Retina (tissue), 1 donor: Measurements from ENCODE around the gene PPP4R4.
"Not testable (repeated sequence)": the region's sequence is repeated elsewhere in the genome, so short reads cannot be mapped to it uniquely, and the experiment has no call there.

Source experiments
- DNase-seq: peaks from one replicate; pipeline ENCODE4 v3.0.0-alpha.2; 2016

Gene PPP4R4

DNA sequence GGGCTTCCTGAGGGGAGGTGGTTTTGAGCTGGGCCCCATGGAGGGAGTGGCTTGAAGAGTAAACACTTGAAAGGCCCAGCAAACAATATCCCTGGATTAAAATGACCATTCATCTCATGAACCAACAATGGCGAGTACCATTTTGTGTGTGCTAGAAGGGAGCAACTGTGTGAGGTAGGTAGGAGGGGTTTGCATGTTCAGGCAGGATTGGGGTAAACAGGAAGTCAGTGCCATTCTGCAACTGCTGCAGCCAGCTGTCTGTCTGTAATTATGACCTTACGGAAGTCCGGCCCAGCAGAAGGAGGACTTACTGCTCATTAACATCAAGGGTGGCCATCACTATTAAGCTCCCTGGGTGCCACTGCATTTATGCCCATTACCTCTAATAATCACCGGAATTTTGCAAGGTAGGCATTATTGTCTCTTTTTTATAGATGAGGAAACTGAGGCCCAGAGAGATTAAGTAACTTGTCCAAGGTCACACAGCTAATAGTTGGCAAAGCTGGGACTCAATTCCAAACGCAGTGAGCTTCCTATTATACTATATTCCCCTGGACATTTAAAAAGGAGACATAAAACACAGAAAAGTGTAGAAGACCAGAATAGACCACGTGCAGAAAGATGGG lies 28.1 kb upstream of the PPP4R4 start:
- no peak for DNase-seq

GRCh38 chr14:94152676-94153075 lies 21.4 kb upstream of the PPP4R4 start:
- DNase-seq, result no peak

- DNase-seq, result no peak
Observed at GRCh38 chr14:94153750-94154342, 20.3 kb upstream of the PPP4R4 start.

DNA sequence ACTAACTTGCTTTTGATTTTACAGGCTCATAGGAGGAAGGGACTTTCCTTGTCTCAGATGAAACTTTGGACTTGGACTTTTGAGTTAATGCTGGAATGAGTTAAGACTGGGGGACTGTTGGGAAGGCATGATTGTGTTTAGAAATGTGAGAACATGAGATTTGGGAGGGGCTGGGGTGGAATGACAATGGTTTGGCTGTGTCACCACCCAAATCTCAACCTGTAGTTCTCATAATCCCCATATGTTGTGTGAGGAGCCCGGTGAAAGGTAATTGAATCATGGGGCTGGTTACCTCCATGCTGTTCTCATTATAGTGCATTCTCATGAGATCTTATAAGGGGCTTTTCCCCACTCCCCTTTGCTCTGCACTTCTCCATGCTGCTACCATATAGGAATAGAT lies 18.0 kb upstream of the PPP4R4 start:
- DNase-seq, result not testable (repeated sequence)

GRCh38 chr14:94157197-94157596 lies 16.9 kb upstream of the PPP4R4 start:
- no peak for DNase-seq

DNA sequence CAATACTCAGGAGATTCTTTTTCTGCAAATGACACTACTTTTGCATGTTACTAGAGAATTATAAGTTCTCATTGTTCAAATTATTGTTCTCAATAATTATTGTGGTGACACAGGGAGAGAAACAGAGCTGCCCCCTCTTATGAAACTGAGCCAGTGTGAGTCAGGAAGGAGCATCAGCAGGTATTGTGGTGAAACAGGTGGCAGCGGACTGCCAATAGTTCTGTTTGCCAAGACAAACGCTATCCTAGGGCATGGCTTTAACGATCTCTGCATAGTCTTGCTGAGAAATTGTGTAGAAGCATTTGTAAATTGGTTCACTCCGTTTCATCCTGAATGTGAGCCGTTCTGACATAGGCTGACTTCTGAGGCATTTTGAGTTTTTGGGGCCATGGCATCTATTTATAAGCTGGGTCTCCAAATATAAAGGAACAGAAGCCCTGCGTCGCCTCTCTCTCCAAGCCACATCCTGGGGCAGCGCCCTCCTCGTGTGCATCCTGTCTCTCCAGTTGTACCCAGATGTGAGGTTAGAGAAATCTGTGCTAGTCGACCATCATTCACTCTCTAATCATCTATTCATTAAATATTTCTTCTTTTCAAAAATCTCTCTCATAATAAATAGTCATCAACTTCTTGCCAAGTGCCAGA lies 15.8 kb upstream of the PPP4R4 start:
- DNase-seq, result no peak

DNA sequence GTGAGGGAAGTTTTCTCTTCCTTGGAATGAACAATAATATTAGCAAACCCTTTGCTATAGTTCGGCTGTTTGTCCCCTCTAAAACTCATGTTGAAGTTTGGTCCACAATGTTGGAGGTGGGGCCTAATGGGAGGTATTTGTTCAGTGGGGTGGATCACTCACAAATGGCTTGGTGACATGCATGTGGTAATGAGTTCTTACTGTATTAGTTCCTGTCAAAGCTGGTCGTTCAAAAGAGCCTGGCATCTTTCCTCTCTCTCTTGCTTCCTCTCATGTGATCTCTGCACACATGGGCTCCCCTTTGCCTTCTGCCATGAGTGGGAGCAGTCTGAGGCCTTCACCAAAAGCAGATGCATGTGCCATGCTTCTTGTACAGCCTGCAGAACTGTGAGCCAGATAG lies 13.1 kb upstream of the PPP4R4 start:
- DNase-seq, result no peak

GRCh38 chr14:94161981-94162380 lies 12.1 kb upstream of the PPP4R4 start:
- DNase-seq, result no peak

DNA sequence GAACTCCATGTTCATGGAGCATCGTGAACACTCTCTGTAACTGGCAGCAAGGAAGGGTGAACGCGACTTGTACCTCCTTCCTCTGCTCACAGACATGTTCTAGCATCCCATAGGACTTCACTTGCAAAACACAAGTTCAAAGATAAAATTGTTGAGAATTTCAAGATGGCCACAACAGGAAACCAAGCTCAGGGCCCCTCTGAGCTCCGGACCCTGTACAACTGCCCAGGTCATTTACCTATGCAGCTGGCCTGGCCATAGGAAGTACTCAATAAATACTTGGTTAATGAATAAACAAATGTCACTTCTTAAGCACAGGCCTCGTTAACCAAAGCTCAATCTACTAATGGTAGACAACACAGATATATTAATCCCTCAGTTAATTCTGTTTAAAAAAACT lies 11.7 kb upstream of the PPP4R4 start:
- no peak for DNase-seq

DNA sequence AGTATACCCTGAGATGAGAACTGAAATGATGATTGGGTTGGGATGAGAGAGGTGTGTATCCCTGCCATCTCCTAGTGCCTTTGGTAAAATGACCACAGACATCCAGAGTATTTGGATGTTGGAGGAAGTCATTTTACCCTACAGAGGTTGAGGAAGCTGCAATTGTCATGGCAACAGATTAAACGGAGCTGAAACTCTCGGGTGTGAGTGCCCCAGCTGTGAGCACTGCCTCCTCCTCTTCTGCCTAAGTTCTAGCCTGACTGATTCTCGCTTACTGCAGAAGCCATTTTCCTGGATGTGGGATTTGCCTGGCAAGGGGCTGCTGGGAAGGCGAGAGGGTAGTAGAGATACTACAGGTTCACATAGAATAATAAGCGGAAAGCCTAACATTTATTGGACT lies 10.3 kb upstream of the PPP4R4 start:
- no peak for DNase-seq

DNA sequence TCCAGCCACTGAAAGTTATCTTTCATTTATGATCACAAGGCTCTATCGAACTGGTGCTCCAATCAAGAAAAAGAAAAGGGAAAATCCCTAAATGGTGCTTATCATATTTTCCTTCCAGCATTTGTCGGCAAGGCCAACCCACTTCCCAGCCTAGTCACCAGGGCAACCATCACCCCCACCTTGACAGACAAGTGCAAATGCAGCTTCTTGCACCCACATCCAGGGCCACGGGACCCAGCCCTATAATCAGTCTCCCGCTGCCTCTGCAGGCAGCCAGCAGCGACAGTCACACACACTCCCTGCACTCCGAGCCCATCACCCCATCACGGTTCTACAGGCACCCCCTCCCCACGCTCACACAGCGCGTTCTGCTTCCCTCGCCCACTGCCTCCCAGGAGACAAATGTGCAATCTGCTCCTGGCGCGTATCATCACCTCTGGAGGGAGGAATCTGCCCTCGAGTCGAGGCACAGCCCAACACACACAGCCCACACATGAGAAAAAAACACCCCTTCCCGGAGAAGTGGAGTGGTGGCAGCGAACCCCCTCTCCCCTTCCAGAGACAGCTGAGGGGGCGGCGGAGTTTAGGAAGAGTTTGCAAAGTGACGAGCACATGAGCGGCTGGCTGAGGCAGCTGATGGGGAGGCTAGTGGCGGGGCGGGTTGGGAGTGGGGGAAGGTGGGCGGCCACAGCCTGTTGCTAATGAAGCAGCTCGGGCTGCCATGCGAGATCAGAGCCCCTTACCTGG lies 9.3 kb upstream of the PPP4R4 start:
- DNase-seq, result peak; percentile 63

DNA sequence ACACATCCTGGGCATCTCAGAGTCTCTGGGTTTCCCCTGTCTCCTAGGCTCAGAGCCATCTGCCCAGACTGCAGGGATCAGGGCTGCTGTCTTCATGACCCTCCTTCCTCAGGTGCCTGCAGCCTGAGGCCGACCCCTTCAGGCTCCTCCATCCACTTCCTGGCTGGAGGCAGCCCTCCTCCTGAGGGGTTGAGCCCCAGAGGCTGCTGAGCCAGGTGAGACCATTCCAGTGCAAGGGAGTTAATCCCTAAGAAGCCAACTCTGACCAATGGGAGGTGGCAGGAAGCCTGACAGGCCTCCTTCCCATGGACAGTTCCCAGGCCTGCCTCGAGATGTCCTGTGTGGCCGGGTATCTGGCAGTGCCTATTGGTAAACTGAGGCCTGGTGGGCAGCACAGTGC lies 8.4 kb upstream of the PPP4R4 start:
- DNase-seq, result no peak

GRCh38 chr14:94170136-94170535 lies 4.0 kb upstream of the PPP4R4 start:
- no peak for DNase-seq

DNA sequence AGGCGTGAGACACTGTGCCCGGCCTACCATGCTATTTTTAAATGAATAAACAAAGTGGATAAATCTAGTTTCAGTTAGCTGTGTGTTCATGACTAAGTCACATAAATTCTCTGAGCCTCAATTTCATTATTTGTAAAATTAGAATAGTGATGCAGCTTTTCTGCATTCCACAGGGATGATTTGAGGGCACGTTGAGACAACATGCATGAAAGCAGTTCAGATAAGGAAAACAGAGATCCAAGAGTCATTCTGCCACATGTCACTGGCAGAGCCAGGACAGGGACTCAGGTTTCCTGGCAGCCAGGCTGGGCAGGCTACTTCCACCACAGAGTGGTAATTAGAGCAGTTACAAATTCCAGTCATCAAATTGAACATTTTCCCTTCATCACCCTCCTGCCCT lies 2.9 kb upstream of the PPP4R4 start:
- DNase-seq, result no peak

DNA sequence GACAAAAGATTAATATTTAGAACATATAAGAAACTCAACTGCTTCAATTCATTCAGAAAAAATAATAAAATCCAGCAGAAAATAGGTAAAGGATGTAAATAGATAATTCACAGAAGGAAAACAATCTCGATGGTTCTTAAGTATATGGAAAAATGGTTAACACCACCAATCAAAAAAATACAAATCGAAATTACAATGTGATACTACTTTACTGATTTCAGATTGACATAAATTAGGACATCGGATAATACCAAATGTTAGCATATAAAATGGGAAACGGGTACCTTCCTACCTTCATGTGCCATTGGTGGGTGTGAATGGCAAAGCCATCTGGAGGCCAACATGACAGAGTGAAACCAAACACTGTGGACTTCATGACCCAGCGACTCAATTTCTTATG lies 1.6 kb upstream of the PPP4R4 start:
- DNase-seq, result no peak

DNA sequence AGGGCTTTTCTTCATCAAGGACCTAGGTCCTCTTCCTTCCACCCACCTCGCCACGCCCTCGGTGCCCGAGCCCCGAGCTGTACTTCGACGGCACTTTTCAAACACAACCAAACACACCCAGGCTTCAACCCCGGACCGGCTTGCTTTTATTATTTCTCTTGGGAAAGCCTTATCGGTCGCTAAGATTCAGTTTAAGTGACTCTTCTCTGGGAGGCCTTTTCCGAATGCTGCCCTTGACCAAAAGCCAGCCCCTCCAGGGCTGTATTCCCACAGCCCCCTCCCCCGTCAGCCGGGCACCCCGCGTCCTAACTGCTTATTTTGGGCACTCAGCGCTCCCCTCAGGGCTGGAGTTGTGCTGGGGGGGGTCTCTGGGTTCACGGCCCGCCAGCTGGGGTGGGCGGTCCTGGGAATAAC lies 644 bp upstream of the PPP4R4 start:
- peak; percentile 76 for DNase-seq

GRCh38 chr14:94174604-94175010 lies 485 bp downstream of the PPP4R4 start:
- no peak for DNase-seq

DNA sequence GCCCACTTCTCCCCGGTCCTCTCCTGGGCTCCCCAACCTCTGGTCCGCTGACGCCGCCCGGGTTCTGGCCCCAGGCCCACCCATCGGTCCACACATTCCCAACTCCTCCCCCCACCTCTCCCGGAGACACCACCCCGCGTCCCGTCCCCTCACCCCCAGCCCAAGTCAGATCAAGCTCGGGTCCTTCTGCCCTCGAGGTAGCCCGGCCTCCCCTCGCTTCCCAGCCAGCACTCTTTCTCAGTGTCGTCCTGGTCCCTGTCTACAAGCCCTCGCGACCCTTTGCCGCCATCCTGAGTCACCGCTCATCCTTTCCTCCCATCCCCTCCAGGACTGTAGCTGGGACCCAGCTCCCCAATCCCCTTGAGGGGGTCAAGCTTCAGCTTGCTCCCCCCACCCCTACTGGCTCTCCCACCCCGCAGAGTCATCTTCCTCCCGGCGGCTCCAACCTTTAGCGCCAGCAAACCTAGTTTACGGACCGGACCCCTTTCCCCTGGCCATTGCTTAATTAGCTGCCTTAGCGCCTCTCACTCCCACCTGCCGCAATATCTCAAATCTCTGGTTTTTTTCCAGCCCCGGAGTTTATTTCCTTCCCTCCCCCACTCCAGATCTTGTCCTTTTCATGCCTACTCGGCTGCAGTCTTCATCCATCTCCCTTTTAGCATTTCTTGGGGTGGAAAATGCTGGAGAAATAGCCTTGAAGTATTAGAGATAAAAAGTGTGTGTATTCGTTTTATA lies 1.1 kb downstream of the PPP4R4 start:
- peak; percentile 46 for DNase-seq

DNA sequence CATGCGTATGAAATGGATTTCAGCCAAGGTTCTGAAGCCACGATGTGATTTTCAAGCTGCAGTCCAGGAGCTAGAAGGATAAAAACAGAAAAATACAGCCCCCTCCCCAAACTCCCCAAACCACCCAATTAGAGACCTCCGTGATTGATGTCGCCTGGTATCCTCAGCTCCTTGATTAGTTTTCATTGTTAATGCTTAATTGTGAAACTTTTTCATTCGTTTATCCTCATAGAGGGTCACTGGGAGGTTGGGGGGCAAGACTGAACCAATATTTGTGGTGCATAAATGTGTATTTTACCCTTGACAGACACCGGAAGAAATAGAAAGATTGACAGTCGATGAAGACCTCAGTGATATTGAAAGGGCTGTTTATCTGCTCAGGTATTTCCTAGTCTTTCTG lies 1.6 kb downstream of the PPP4R4 start:
- no peak for DNase-seq

DNA sequence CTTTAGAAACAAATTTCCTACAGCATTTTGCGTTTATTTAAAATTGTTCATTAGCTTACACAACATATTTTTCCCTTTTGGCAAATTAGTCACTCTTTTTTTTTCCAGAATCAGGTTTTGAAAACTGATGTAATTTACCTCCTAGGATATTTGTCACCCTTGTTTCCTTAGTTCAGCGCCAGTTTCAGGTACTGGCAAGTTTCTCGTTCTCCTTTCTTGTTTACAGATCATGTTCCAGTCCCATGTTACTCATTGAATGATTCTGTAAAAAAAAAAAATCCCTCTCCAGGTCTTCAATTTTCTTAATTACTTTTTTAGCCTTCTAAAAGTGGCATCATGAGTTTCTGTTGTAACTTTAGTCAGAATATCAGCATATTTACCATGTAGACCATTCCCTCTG lies 2.7 kb downstream of the PPP4R4 start:
- DNase-seq, result no peak

DNA sequence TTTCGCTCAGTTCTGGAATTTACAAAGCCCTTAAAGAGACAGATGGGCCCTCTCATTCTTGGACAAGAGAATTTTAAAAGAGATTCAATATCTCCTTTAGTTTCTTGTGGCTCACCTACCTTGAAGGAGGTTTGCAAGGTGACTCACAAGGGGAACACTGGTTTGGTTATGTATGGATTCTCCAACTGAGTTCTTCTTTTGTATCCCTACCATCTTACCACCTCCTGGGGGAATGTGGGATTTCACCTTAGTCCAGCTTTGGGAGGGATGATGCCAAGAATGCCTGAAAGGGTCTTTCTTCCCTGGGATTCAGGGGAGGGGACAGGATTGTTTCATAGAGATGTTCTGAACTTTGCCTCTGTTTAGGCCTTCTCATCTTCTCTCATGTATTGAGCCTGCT lies 3.7 kb downstream of the PPP4R4 start:
- DNase-seq, result no peak

DNA sequence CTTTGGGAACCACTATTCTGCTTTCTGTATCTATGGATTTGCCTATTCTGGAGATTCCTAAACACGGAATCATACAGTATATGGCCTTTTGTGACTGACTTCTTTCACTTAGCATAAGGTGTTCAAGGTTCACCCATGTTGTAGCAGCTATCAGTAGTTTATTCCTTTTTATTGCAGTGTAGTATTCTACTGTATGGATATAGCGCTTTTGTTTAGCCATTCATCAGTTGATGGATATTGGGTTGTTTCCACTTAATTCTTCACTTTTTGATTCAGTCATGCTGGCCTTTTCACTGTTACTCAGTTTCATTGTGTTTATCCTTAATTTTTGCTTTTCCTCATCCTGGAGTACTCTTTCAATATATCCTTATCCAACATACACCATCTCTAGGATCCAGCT lies 5.1 kb downstream of the PPP4R4 start:
- DNase-seq, result no peak

GRCh38 chr14:94180655-94181271 lies 6.6 kb downstream of the PPP4R4 start:
- DNase-seq, result peak; percentile 44
